Lower leg skin (tissue), 4 donors: ENCODE measurements around the gene LRTM2. TPM values are rescaled to one million over a fixed set of nuclear protein-coding genes. Genes with fewer than 3 reads are reported as not detected.

Source experiments
- DNase-seq, 2 donors: peaks; one replicate each; pipeline ENCODE4 v3.0.0-alpha.2; 2019; ENCODE audit warnings: low spot score in 2 of 2
- H3K4me3 ChIP-seq: fragments of 200-600 bp; sonication (generic); 2 replicates; pipeline ENCODE4 v1.5.1; 2017; ENCODE audit warnings: mild to moderate bottlenecking, low read depth; ENCODE audit not compliant: poor library complexity, severe bottlenecking
- CTCF ChIP-seq, 3 donors: fragments of 450-650 bp; IDR thresholded peaks; one replicate each; pipeline ENCODE4 v1.5.1; 2016; ENCODE audit warnings: antibody characterized with exemption in 3 of 3, mild to moderate bottlenecking in 3 of 3, moderate library complexity in 2 of 3
- POLR2A ChIP-seq, 2 donors: fragments of 450-650 bp; IDR thresholded peaks; one replicate each; pipeline ENCODE4 v1.6.1; 2016 to 2017; ENCODE audit warnings: antibody characterized with exemption in 2 of 2, mild to moderate bottlenecking in 1 of 2, moderate library complexity in 1 of 2
- WGBS, 2 donors: methylation state at CpG; one replicate each; pipeline ENCODE4 v1.1.5; 2018; 5-methylcytosine and 5-hydroxymethylcytosine counted together
- intact Hi-C: fragments of 100-400 bp; cut with DNase I; formaldehyde crosslinking; loops from one replicate; pipeline ENCODE4 v1.15.0; 2023; ENCODE audit warnings: low total_unique reads
- total RNA-seq, 4 donors: library from RNA; depleted of rRNA; stranded (reverse); fragments of >200 nt; gene quantifications; one replicate each; pipeline ENCODE4 v1.1.0, GENCODE V29; 2016

LRTM2 gene
- total RNA-seq, 4 donors from 2014 or later: not detected

GRCh38 chr12:1872448-1872847 is 52.1 kb downstream of the LRTM2 start:
- peak in 1 of 2 donors; percentile 53 for DNase-seq
- H3K4me3 ChIP-seq: no peak overlapping the region
- TF ChIP-seq POLR2A (IDR thresholded peaks at IDR 0.05) (no peak), CTCF (IDR thresholded peaks at IDR 0.05) (no peak)
- 83 to 88% methylated on average over 7 of the region's 7 CpGs for WGBS, 2 donors
- intact Hi-C loops: no loop called here

DNA sequence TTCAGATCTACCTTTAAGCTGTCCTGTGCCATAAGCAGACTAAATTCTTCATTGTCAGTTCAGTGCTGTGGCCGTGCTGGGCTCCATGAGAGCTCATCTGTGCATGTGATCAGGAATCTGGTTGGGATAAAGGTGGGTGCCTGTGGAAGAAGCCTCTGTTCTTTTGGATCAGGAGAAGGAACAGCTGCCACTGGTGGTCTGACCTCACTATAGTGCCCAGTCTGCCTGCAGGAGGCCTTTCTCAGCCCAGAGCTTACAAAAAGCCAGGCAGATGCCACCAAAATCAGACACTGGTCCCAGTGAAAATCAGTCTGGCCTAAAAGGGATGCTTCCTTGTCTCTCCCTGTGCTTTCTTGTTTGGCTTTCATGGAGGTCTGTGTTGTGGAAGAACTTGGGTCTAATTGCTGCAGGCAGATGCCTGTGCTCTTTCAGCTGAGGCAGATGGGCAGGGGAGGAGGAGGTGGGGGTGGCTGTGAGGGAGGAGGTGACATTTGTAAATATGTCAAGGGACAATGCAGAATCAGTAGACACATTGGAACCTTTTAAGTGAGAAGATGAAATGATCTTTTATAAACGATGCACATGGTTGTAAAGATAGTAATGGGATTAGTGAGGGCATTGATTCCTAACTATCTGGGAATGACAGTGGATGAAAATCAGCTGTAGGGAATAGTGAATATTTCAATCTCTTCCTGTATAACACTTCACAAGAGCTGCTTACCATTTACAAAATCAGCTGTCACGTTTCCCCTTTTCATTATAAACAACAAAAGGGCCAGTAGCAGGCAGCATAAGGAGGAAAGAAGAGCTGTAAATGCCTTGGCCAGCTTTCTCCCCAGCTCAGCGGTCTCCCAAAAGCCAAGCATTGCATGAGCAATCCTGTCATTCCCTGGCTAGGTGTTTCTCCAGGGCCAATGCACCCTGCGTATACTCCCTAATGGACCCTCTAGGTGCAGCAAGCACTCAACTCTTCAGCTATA is 53.5 kb downstream of the LRTM2 start:
- no peak overlapping the region for H3K4me3 ChIP-seq
- peak in 1 of 2 donors; percentile 74 for DNase-seq
- 73 to 78% methylated on average over 5 of the region's 5 CpGs for WGBS, 2 donors
- no peak for TF ChIP-seq POLR2A (IDR thresholded peaks at IDR 0.05)
- intact Hi-C loops: no loop called here

DNA sequence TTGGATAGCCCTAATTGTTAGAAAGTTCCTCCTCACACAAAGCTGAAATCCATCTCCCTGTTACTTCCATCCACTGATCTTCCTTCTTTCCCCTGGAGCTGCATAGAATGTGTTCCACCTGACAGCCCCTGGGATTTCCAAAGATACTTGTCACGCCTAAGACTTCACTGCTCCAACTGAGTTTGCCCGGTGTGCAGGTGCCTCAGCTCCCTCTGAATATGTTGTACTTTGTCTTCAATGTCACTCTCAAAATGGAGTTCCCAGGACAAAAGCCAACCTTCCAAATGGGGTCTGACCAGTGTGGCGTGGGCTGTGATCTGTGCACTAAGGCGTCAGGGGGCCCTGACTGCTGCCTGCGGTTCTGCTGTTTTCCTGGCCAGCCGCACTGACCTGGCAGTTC is 55.2 kb downstream of the LRTM2 start:
- no peak overlapping the region for H3K4me3 ChIP-seq
- WGBS, 2 donors: 69 to 88% methylated on average over 6 of the region's 6 CpGs
- intact Hi-C loops: no loop called here
- TF ChIP-seq POLR2A (IDR thresholded peaks at IDR 0.05) (no peak), CTCF (IDR thresholded peaks at IDR 0.05) (no peak)
- DNase-seq: no peak

DNA sequence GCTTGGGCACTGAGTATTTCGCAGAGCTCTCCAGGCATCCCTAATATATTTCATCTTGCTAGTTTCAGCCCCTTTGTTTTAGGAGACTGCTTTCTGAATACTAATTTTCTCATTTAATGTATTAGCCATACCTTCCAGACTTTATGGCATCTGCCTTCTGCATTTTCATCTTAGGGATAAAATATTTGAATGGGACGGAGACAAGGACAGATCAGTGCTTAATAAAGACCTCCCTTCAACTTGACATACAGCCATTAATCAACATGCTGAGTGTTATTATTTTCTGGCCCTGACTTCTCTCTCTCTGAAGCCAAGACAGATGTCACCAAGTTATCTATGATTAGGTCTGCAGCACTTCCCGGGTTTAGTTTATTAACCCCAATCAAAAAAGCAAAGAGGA is 55.7 kb downstream of the LRTM2 start:
- 74 to 77% methylated on average over 3 of the region's 3 CpGs for WGBS, 2 donors
- DNase-seq: no peak
- intact Hi-C loops: no loop called here
- no peak overlapping the region for H3K4me3 ChIP-seq
- TF ChIP-seq CTCF (IDR thresholded peaks at IDR 0.05) (no peak), POLR2A (IDR thresholded peaks at IDR 0.05) (no peak)

DNA sequence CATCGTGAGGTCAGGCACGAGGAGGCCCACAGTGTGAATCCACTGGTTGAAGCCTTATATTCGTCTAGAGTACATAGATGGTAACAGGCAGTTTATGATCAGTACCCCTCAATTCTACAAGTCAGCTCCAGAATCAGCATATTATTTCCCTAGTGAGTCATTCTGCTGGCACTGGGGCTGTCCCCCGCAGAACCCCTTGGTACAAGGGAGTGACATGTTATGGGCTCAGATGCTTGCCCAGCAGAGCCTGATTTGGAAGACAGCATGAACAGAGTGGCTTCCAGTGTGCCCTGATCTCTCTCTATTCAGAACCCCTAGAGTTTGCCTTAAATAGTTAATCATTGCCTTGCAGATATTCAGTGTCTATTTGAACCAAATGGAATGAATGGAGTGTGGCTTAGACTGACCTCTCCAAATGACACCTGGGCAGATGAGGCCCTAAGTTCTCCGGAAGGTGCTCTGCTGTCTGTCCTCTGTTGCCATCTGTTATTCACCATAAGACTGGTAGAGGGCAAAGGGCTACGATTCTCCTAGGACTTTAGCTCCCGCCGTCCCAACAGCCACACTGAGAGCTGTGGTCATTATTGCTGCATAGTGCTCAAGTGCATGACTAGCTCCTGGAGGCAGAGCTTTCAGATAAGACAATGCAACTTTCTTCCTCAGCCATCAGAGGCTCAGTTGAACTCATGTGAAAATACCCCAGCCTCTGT is 57.0 kb downstream of the LRTM2 start:
- 88% methylated on average over 8 of the region's 8 CpGs for WGBS, 2 donors
- no peak for DNase-seq
- TF ChIP-seq POLR2A (IDR thresholded peaks at IDR 0.05): no peak
- intact Hi-C loops: no loop called here
- no peak overlapping the region for H3K4me3 ChIP-seq

GRCh38 chr12:1878214-1878613 is 57.8 kb downstream of the LRTM2 start:
- TF ChIP-seq POLR2A (IDR thresholded peaks at IDR 0.05) (no peak), CTCF (IDR thresholded peaks at IDR 0.05) (no peak)
- WGBS, 2 donors: 90 to 94% methylated on average over 10 of the region's 10 CpGs
- peak in 1 of 2 donors; percentile 74 for DNase-seq
- intact Hi-C loops: no loop called here
- no peak overlapping the region for H3K4me3 ChIP-seq
